Stimulated activated naive CD8-positive, alpha-beta T cell treated with anti-CD3 and anti-CD28 coated beads, Interleukin-15, amount 100 ng/mL, for 72 hours (primary cell): ENCODE measurements around the gene TBCD.

Experiments
- ATAC-seq: fragments of 150-1000 bp; cut with Tn5 transposase; 2 replicates; pipeline ENCODE4 v1.10.0; 2021; ENCODE audit warnings: mild to moderate bottlenecking, moderate library complexity
- DNase-seq, 2 donors: peaks; one replicate each; pipeline ENCODE4 v3.0.0; 2021 to 2022
- H3K27ac Mint-ChIP-seq, 2 donors: one replicate each; pipeline ENCODE4 v1.8.0; 2022; ENCODE audit warnings: mild to moderate bottlenecking in 2 of 2, mixed read lengths in 2 of 2, moderate library complexity in 2 of 2
- H3K27me3 Mint-ChIP-seq: one replicate; pipeline ENCODE4 v1.8.0; 2022; ENCODE audit warnings: mixed read lengths
- H3K4me1 Mint-ChIP-seq: one replicate; pipeline ENCODE4 v1.8.0; 2022; ENCODE audit warnings: mild to moderate bottlenecking, mixed read lengths
- H3K4me3 Mint-ChIP-seq, 2 donors: one replicate each; pipeline ENCODE4 v1.8.0; 2022; ENCODE audit warnings: mild to moderate bottlenecking in 2 of 2, mixed read lengths in 2 of 2, moderate library complexity in 1 of 2
- H3K9me3 Mint-ChIP-seq, 2 donors: one replicate each; pipeline ENCODE4 v1.8.0; 2022; ENCODE audit warnings: mixed read lengths in 2 of 2

TBCD gene

DNA sequence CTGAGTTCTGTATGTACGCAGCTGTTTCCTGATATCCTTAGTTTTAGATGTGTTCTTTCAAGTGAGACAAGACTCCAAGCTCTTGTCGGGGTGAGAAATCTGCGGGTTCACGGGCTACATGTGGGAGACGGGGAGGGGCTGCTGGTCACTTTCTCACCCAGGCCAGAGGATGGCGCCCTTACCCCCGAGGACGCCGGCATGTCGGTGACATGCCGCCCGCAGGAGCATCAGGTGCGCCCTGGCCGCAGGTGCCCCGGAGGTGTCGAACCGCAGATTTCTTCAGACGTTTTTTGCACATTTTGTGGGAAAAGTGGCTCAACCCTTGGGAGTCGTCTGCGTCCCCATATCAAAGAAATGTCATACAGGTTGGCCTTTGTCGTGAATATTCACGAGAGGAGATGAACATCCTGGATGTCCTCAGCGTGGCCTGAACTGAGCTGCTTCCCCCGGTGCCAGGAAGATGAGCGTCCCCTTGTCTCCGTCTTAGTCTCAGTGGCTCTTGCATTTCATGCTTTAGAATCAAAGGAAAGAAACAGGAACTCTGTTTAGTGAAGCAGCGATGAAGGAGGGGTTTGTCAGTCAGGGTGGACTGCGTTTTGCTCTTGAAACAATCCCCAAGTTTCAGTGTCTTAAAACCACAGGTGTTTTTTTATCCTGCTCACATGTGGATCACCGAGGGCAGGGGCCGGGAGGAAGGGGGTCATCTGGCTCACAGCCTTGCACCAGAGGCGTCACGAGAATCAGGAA lies 163.3 kb downstream of the TBCD start:
- no peaks in the 10 kb centered on the region for H3K9me3 Mint-ChIP-seq
- DNase-seq: no peak

DNA sequence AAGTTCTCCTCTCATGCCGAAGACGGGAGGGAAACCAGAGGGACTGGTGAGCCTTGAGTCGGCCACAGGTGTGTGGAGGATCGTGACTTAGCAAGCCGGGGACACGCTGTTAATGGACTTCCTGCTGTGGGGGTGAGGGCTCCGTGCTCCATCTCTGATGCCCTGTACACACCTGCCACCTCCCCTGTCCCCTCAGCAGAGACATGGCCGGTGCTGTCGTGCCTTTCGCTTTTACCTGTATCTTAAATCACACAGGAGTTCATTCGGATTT lies 163.8 kb downstream of the TBCD start:
- no peaks in the 10 kb centered on the region for H3K9me3 Mint-ChIP-seq
- ATAC-seq (no peak), DNase-seq (no peak)
- H3K27me3 Mint-ChIP-seq: no peaks in the 10 kb centered on the region
- peaks cover 10% of the 10 kb centered on the region for H3K4me1 Mint-ChIP-seq
- no peak overlapping the region for H3K4me3 Mint-ChIP-seq
- no peak overlapping the region for H3K27ac Mint-ChIP-seq

More for the DNA sequence above, 163.3 kb downstream of the TBCD start:
- H3K4me1 Mint-ChIP-seq: peaks cover 10% of the 10 kb centered on the region
- no peak overlapping the region for H3K27ac Mint-ChIP-seq
- ATAC-seq: no peak
- no peaks in the 10 kb centered on the region for H3K27me3 Mint-ChIP-seq
- H3K4me3 Mint-ChIP-seq: no peak overlapping the region

DNA sequence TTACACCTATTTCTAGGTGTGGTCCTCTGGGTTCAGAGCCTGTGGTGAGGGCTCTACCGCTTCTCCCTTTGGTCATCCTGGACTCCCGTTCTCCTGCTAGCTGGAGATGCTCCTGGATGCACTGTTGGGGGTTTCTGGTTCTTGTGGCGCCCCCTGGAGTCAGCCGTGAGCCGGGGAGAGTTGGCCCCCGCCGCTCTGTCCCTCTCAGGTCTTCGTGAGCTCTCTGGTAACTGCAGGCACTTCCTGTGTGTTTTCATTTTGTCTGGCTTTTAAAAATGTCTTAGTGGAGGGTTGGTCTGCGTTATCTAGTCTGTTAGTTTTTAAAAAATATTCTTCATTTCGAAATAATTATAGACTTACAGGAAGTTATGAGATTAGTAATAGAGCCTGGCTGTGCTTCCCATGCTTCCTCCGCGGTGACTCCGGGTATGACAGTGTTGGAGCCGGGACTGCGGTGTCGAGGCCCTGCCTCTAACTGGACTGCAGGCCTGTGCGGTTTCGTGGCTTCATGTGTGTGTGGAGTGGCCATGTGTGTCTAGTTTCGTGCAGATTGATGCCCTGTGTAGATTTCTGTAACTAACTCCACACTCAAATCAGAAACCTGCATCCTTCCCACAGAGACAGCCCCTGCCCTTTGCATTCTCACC lies 166.0 kb downstream of the TBCD start:
- DNase-seq (peak; percentile 24 to 33), ATAC-seq (peak; percentile 64)
- no peak overlapping the region for H3K4me3 Mint-ChIP-seq
- H3K9me3 Mint-ChIP-seq: no peaks in the 10 kb centered on the region
- H3K27ac Mint-ChIP-seq: peak overlapping the region in 1 of 2 donors; percentile 25
- H3K4me1 Mint-ChIP-seq: peaks cover 10% of the 10 kb centered on the region
- no peaks in the 10 kb centered on the region for H3K27me3 Mint-ChIP-seq

DNA sequence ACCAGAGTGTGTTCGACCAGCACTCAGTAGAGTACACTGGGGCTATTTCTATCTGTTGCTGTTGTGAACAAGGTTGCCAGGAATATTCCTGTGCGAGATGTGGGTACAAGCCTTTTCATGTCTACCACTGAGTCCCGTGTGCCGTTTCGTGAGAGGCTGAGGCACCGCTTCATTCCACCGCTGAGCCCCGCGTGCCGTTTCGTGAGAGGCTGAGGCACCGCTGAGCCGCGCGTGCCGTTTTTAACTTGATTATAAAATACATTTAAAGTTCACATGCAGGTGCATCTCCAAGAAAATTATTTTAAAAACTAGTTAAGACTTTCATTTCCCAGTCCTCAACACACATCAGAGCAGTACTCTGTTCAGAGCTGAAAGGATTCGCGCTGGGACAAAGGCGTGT lies 166.6 kb downstream of the TBCD start:
- ATAC-seq (no peak), DNase-seq (no peak)
- Mint-ChIP-seq H3K4me3 (no peak overlapping the region), H3K27me3 (no peaks in the 10 kb centered on the region), H3K27ac (peak overlapping the region in 1 of 2 donors; percentile 57), H3K4me1 (peaks cover 10% of the 10 kb centered on the region), H3K9me3 (no peaks in the 10 kb centered on the region)

DNA sequence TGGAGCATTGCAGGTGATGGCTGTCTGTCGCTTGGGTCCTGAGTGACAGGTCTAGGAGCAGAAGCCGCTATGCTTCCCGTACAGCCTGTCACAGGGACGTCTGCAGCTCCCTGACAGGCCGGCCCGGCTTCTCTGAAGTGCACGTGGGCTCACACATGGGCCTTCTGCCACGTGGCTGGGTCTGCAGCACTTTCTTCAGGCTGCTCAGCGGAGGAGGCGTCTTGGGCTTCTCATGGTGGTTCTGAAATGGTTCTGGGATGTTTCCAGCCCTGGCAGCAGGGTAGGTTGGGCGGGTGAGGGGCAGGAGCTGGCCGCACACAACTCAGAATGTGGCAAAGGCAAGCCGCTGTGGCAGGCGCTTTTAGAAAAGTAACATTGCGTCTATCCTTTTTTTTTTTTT lies 168.3 kb downstream of the TBCD start:
- DNase-seq (no peak), ATAC-seq (no peak)
- no peaks in the 10 kb centered on the region for H3K27me3 Mint-ChIP-seq
- H3K27ac Mint-ChIP-seq: no peak overlapping the region
- H3K9me3 Mint-ChIP-seq: no peaks in the 10 kb centered on the region
- no peak overlapping the region for H3K4me3 Mint-ChIP-seq
- peaks cover 10% of the 10 kb centered on the region for H3K4me1 Mint-ChIP-seq

DNA sequence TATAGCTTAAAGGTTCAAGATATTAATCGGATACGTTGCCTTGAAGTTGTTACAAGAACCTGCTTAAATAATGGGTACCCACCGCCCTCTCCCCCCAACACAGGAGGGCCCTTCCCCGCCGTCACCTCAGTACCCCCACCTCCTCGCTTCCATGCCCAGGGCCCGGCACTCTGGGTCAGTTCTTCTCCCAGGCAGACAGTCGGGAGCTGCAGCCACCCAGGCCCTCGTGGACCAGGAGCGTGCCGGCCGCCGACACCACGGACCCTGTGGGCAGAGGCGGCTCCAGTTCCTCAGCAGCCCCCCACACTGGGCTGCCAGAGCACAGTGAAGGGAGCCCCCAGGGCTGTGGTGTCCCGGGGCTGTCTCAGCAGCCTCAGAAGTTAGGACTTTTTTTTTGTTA lies 168.8 kb downstream of the TBCD start:
- no peak for ATAC-seq
- Mint-ChIP-seq H3K4me1 (peaks cover 9% of the 10 kb centered on the region), H3K27me3 (no peaks in the 10 kb centered on the region), H3K4me3 (no peak overlapping the region), H3K9me3 (no peaks in the 10 kb centered on the region), H3K27ac (peak overlapping the region in 1 of 2 donors; percentile 44)
- DNase-seq: no peak

DNA sequence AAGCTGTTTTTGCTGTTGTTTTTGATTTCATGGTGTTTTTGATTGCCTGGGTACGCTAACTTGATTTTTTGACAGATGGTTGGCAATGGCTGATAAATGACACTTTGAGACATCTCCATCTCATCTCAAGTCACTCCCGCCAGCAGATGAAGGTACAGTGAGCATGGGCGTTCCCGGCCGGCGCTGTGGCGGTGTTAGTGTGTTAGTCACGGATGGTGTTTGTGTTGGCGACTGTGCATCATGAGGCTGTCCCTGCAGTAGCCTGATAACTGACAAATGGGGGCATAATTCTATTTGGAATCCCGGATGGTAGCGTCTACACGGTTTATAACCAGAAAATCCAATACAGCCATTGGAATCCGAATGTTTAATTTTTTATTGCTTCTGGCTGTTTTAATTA lies 169.6 kb downstream of the TBCD start:
- H3K4me3 Mint-ChIP-seq: no peak overlapping the region
- H3K4me1 Mint-ChIP-seq: peaks cover 2% of the 10 kb centered on the region
- no peak overlapping the region for H3K27ac Mint-ChIP-seq
- no peak for ATAC-seq
- no peak for DNase-seq
- H3K27me3 Mint-ChIP-seq: no peaks in the 10 kb centered on the region
- H3K9me3 Mint-ChIP-seq: no peaks in the 10 kb centered on the region

DNA sequence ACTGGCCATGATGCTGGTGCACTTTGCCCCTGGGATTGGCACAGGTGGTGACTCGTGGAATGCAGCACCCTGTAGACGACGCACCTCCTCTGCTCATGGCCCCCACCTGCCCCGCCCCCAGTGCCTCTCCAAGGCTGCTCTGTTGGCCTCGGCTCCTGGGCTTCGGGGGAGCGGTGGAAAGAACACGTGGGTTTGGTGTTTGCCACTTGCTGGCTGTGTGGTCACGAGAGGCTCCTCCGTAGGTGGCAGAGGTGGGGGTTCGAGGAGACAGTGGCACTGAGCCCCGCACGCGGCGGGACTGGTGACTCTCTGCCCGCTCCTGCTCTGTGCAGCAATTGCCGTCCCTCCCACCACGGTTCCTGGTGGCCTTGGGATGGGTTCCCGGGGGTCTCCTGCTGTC lies 170.8 kb downstream of the TBCD start:
- Mint-ChIP-seq H3K27me3 (no peaks in the 10 kb centered on the region), H3K4me1 (no peaks in the 10 kb centered on the region), H3K9me3 (no peaks in the 10 kb centered on the region), H3K4me3 (no peak overlapping the region), H3K27ac (no peak overlapping the region)
- DNase-seq: no peak
- no peak for ATAC-seq

DNA sequence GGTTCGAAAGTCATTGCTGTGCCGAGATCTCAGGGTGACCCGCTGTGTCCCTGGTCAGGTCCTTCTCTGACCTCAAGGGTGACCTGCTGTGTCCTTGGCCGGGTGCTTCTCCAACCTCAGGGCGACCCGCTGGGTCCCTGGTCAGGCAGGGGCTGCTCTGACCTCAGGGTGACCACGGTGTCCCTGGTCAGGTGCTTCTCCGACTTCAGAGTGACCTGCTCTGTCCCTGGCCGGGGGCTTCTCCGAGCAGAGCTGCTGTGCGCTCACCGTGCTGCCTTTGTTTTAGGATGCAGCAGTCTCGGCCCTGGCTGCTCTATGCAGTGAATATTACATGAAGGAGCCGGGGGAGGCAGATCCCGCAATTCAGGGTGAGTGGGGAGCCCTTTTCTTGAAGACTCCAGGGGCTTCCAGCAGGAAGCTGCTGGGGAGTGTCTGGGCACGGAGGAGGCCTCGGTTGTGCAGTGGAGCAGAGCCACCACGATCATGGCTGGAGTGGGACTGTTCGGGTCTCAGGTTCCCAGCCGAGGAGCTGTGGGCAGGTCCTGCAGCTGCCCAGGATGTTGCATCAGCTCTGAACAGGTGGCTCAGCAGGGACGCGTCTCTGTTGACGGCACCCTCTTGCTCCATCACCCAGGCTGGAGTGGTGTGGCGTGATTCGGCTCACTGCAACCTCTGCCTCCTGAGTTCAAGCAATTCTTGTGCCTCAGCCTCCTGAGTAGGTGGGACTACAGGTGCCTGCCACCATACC lies 171.7 kb downstream of the TBCD start:
- Mint-ChIP-seq H3K4me3 (no peak overlapping the region), H3K9me3 (no peaks in the 10 kb centered on the region), H3K27ac (peak overlapping the region in 1 of 2 donors; percentile 54), H3K27me3 (no peaks in the 10 kb centered on the region), H3K4me1 (no peaks in the 10 kb centered on the region)
- no peak for ATAC-seq
- DNase-seq: no peak

DNA sequence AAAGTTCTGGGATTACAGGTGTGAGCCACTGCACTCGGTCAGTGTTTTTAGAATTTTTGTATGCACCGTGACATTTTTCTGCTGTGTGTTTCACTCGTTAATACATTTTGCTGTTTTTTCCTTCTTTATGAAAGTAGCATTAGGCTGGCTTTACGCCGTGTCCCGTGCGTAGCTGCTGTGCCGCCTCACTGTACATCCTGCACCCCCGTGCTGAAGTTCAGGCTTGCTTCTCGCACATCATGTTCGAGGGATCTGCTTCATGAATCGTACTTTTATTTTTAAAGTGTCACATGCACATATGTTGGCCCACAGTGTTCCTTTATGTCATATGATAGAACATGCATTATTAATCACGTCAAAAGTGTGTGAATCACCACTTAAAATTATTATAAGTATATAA lies 172.3 kb downstream of the TBCD start:
- ATAC-seq (no peak), DNase-seq (no peak)
- H3K4me3 Mint-ChIP-seq: no peak overlapping the region
- H3K27me3 Mint-ChIP-seq: no peaks in the 10 kb centered on the region
- no peaks in the 10 kb centered on the region for H3K9me3 Mint-ChIP-seq
- H3K4me1 Mint-ChIP-seq: no peaks in the 10 kb centered on the region
- H3K27ac Mint-ChIP-seq: peak overlapping the region in 1 of 2 donors; percentile 34

DNA sequence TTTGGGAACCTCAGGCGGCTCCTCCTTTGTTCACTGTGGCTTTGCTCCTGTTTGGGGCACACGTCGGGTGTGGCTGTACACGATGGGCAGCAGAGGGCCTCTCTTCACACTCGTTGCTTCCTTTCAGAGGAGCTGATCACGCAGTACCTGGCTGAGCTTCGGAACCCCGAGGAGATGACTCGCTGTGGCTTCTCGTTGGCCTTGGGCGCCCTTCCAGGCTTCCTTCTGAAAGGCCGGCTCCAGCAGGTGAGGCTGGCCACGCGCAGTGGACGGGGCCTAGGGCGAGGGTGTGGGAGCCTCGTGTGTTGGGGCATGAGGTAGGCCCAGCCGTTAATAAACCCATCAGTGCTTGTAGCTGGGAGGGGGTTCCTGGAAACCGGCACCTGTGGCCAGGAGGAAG lies 172.9 kb downstream of the TBCD start:
- H3K27me3 Mint-ChIP-seq: no peaks in the 10 kb centered on the region
- no peak for DNase-seq
- H3K27ac Mint-ChIP-seq: no peak overlapping the region
- no peak for ATAC-seq
- H3K4me1 Mint-ChIP-seq: no peaks in the 10 kb centered on the region
- H3K4me3 Mint-ChIP-seq: no peak overlapping the region
- H3K9me3 Mint-ChIP-seq: no peaks in the 10 kb centered on the region

DNA sequence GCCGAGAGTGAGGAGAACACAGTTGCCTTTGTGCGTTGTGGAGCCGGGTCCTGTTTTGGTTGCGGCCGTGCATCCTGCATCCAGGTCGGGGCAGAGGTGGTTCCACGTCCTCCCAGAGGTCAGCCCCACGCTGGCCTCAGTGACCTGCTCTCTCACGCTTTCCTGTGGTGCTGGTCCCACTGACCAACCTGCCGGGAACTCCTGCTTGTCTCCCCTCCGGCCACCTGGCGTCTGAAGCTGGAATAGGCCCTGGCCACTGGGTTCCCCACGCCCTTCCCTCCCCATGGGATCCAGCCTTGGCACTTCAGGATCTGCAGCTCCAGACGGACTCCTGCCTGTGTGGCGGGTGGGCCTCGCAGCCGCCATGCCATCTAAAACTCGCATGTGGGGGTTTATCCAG lies 173.5 kb downstream of the TBCD start:
- no peaks in the 10 kb centered on the region for H3K9me3 Mint-ChIP-seq
- H3K4me3 Mint-ChIP-seq: no peak overlapping the region
- no peak for DNase-seq
- no peaks in the 10 kb centered on the region for H3K27me3 Mint-ChIP-seq
- H3K4me1 Mint-ChIP-seq: no peaks in the 10 kb centered on the region
- ATAC-seq: no peak
- H3K27ac Mint-ChIP-seq: no peak overlapping the region

DNA sequence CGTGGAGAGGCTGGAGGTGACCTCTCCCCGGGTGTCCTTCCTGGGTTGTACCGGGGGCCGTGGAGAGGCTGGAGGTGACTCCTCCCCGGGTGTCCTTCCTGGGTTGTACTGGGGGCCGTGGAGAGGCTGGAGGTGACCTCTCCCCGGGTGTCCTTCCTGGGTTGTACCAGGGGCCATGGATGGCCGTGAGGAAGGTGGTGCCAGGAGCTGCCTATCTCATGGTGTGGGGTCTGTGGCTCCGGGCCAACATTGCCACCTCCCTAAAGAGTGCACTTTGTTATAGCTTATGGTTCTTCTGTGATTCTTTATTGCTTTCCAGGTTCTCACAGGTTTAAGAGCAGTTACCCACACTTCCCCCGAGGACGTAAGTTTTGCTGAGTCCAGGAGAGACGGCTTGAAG lies 174.2 kb downstream of the TBCD start:
- Mint-ChIP-seq H3K9me3 (no peaks in the 10 kb centered on the region), H3K27me3 (no peaks in the 10 kb centered on the region), H3K4me3 (no peak overlapping the region), H3K27ac (peak overlapping the region in 1 of 2 donors; percentile 39), H3K4me1 (no peaks in the 10 kb centered on the region)
- DNase-seq (no peak), ATAC-seq (no peak)

DNA sequence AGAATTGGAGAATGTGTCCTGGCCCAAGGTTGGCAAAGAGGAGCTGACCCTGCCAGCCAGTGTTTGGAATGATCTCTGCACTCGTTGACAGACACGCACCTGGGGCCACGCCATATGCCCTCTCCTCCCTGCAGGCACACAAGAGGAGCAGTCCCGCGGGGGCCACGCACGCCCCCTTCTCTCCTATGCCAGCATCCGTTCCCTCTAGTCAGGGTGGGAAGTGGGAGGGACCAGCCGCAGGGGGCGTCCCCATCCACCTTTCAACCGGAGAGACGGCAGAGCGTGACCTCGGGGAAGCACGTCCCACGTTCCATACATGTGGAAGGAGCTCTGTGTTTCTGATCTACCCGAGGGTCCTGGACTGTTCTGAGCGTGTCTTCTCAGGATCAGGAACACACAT lies 174.9 kb downstream of the TBCD start:
- Mint-ChIP-seq H3K4me1 (no peaks in the 10 kb centered on the region), H3K9me3 (no peaks in the 10 kb centered on the region), H3K4me3 (no peak overlapping the region), H3K27ac (peak overlapping the region in 1 of 2 donors; percentile 37), H3K27me3 (no peaks in the 10 kb centered on the region)
- DNase-seq: no peak
- peak; percentile 19 for ATAC-seq

DNA sequence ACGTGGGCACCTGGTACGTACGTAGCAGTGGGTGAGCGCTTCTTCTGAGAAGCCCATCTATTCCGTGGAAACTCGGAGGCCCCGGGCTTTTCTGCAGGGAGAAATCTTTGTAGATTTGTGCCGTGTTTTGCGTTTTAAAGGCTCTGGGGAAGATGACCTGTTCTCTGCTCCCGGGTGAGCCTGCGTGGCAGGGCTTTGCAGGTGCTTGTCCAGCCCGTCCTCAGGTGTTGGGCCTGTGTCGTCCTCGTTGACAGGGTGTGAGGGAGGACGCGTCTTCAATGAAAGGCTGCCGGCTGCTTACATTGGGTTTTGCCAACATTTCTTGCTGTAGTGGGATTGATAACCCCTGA lies 175.4 kb downstream of the TBCD start:
- ATAC-seq: no peak
- Mint-ChIP-seq H3K9me3 (no peaks in the 10 kb centered on the region), H3K4me1 (no peaks in the 10 kb centered on the region), H3K27ac (no peak overlapping the region), H3K27me3 (no peaks in the 10 kb centered on the region), H3K4me3 (no peak overlapping the region)
- DNase-seq: no peak
